Transverse colon (tissue), 3 donors: ENCODE results near the gene TNKS2.

Experiments
- CTCF ChIP-seq, 5 experiments: fragments of 200-600 bp in 3 of 5; fragments of 450-650 bp in 2 of 5; sonication (generic) in 3 of 5; IDR thresholded peaks; 1 replicate in 2 of 5; 2 replicates in 3 of 5; pipeline ENCODE4 v1.5.1; 2016 to 2017; ENCODE audit warnings: antibody characterized with exemption in 5 of 5, inconsistent platforms in 3 of 5, mild to moderate bottlenecking in 2 of 5, moderate library complexity in 1 of 5
- EP300 ChIP-seq: sonication (generic); formaldehyde crosslinking; IDR thresholded peaks from one replicate; pipeline ENCODE4 v1.6.1; 2017; ENCODE audit warnings: antibody characterized with exemption, low read depth

- TF ChIP-seq CTCF (IDR thresholded peaks at IDR 0.05) (no peak), EP300 (no peak)
Observed at GRCh38 chr10:91864744-91865143, 66.5 kb downstream of the TNKS2 start.
